C4-2B (cell line): Measurements from ENCODE around the gene CHP1.

Experiments used
- CTCF ChIP-seq: fragments of 450-650 bp; conservative IDR thresholded peaks from 2 replicates; pipeline ENCODE4 v1.5.1; 2017; ENCODE audit warnings: mild to moderate bottlenecking
- ZFX ChIP-seq: fragments of 450-650 bp; IDR thresholded peaks from 2 replicates; pipeline ENCODE4 v1.6.1; 2017

DNA sequence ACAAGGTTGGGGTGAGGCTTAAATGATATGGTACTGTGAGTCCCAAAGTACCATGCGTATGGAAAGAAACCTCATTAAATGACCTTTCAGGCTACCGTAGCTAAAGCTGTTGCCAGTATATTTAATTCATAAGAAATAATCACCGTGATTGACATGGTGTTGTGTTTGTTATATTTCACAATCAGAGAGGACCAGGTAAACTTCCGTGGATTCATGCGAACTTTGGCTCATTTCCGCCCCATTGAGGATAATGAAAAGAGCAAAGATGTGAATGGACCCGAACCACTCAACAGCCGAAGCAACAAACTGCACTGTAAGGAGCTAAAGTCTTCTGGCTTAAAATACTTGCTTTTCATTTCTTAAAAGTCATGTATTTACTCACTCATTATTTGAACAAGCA lies 31.5 kb downstream of the CHP1 start:
- TF ChIP-seq CTCF: no peak
- no peak for TF ChIP-seq ZFX
